ENCODE results near the gene PRDM2.

PRDM2 gene

GRCh38 chr1:13803546-13804239, 103.7 kb downstream of the PRDM2 start:
- no peak overlapping the region for H3K4me3 ChIP-seq (ENCODE audit: low read length)
- no peak for DNase-seq (ENCODE audit: low read depth)
- TF ChIP-seq, protein P1, sequence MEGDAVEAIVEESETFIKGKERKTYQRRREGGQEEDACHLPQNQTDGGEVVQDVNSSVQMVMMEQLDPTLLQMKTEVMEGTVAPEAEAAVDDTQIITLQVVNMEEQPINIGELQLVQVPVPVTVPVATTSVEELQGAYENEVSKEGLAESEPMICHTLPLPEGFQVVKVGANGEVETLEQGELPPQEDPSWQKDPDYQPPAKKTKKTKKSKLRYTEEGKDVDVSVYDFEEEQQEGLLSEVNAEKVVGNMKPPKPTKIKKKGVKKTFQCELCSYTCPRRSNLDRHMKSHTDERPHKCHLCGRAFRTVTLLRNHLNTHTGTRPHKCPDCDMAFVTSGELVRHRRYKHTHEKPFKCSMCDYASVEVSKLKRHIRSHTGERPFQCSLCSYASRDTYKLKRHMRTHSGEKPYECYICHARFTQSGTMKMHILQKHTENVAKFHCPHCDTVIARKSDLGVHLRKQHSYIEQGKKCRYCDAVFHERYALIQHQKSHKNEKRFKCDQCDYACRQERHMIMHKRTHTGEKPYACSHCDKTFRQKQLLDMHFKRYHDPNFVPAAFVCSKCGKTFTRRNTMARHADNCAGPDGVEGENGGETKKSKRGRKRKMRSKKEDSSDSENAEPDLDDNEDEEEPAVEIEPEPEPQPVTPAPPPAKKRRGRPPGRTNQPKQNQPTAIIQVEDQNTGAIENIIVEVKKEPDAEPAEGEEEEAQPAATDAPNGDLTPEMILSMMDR (conservative IDR thresholded peaks at IDR 0.05; ENCODE audit: low read depth, low read length) = no peak

GRCh38 chr1:13804240-13804633, 104.2 kb downstream of the PRDM2 start:
- TF ChIP-seq, protein P1 (conservative IDR thresholded peaks at IDR 0.05; ENCODE audit: low read depth, low read length) = no peak
- DNase-seq (ENCODE audit: low read depth) = no peak
- no peak overlapping the region for H3K4me3 ChIP-seq (ENCODE audit: low read length)

DNA sequence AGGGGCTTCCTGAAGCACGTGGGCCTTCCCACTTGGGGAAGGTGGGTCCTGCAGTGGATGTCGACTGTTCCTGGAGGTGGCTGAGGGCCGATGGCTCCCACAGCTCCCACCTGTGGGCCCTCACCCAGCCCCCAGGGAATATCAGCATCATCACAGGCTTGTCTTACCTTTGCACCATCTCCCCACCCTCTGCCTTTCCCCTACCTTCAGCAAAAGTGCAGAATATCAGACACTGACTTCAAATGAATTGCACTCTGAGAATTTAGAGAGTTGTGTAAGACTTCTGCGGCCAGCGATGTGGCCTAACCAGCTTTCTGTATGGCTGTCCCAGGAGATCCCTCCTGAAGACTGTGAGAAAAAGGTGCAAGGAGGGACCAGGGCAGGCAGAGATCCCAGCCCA, 105.4 kb downstream of the PRDM2 start:
- TF ChIP-seq, protein P1 (conservative IDR thresholded peaks at IDR 0.05; ENCODE audit: low read depth, low read length) = no peak
- no peak for DNase-seq (ENCODE audit: low read depth)

DNA sequence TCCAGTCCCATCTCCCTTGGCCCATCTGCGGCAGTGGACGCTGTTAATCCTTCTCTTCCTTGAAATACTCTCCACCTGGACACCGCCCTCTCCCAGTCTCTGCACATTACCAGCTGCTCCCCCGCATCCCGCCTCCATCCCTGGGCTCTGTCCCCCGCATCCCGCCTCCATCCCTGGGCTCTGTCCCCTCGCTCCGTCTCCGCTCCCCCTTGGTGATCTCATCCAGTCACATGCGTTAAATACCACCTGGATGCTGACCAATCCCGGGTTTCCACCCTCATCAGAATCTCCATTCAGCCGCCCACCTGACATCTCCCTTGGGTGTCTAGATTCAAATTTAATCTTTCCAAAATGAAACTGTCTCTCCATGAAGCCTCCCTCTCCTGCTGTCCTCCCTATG, 106.1 kb downstream of the PRDM2 start:
- H3K4me3 ChIP-seq (ENCODE audit: low read length) = no peak overlapping the region
- TF ChIP-seq, protein P1 (conservative IDR thresholded peaks at IDR 0.05; ENCODE audit: low read depth, low read length) = no peak
- DNase-seq (ENCODE audit: low read depth) = no peak

More for the DNA sequence above, 105.4 kb downstream of the PRDM2 start:
- no peak overlapping the region for H3K4me3 ChIP-seq (ENCODE audit: low read length)

DNA sequence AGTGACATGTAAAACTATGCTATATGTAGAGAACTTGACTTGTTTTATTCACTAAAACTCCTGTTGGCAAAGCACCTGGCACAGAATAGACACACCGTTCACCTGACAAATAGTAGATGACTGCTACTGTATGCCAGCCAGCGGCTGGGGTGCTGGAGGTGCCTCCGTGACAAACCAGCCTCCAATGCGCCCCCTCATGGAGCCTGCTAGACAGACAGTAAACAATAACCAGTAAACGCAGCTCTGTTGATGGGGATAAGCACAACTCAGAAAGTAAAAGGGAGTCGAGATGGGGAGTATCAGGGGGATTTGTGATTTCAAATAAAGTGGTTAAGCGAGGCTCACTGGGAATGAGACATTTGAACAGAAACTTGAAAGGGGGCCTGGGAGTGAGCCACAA, 107.2 kb downstream of the PRDM2 start:
- no peak overlapping the region for H3K4me3 ChIP-seq (ENCODE audit: low read length)
- DNase-seq (ENCODE audit: low read depth) = no peak
- TF ChIP-seq, protein P1 (conservative IDR thresholded peaks at IDR 0.05; ENCODE audit: low read depth, low read length) = peak; percentile 45

DNA sequence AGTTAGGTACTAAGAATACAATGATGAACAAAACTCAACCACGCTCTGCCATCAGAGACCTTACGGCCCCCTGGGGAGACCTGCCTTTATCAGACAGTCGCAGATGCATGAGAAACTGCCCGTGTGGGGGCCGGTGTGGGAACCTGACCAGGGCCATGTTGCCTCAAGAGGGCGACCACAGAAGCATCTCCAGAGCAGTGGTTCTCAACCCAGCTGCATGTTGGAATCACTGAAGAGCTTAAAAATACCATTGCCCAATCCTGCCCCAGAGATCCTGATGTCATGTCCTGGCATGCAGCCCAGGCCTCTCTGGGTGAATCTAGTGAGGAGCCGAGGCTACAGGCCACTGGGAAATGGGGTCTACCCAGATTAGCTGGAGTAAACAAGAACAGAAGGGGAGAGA, 108.7 kb downstream of the PRDM2 start:
- H3K4me3 ChIP-seq (ENCODE audit: low read length) = no peak overlapping the region
- TF ChIP-seq, protein P1 (conservative IDR thresholded peaks at IDR 0.05; ENCODE audit: low read depth, low read length) = no peak
- DNase-seq (ENCODE audit: low read depth) = no peak

- H3K4me3 ChIP-seq (ENCODE audit: low read length) = no peak overlapping the region
- DNase-seq (ENCODE audit: low read depth) = no peak
- TF ChIP-seq, protein P1 (conservative IDR thresholded peaks at IDR 0.05; ENCODE audit: low read depth, low read length) = no peak
These were observed 109.6 kb downstream of the PRDM2 start for GRCh38 chr1:13809461-13810159.

All from retinal pigment epithelial cell (primary cell).